ENCODE measurements around the gene ADA.
A peak's percentile ranks its signal among the peaks of the same experiment; 100 is the strongest.

The ADA gene

GRCh38 chr20:44642203-44643153 lies 9.0 kb downstream of the ADA start:
- Histone ChIP-seq H3K27me3 (replicated peaks) (no peaks in the 10 kb centered on the region), H3K4me3 (ENCODE audit: low read depth, low read length) (peak overlapping the region; percentile 26), H3K27ac (peak overlapping the region; percentile 91), H3K36me3 (replicated peaks) (no peaks in the 10 kb centered on the region)
- in situ Hi-C loops (cut with HindIII; ENCODE audit: low pct_ligation_motif_present, low sequenced_read_pairs) = no loop called here
- TF ChIP-seq CTCF (IDR thresholded peaks at IDR 0.05; ENCODE audit: low read depth, low read length, missing control alignments) = peak; percentile 10
- DNase-seq = peak; percentile 86

DNA sequence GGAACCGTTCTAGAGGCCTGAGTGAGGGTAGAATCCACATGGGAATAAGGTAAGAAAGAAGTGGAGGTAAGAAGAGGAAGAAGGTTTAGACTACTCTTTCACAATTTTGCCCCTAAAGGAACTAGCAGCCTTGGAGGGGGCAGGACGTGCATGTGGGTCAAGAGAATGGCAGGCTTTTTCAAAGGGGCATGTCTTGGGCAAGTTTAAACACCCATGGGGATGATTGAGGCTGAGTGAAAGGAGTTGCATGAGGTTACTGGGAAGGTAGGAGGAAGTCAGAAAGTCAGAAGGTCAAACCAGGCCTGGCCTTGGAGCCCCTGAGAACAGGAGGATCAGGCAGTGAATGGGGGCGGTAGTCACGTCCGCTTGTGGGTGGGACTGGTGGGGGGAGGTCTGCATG lies 10.2 kb downstream of the ADA start:
- Histone ChIP-seq H3K4me3 (ENCODE audit: low read depth, low read length) (no peak overlapping the region), H3K36me3 (replicated peaks) (no peaks in the 10 kb centered on the region), H3K27ac (no peak overlapping the region), H3K27me3 (replicated peaks) (no peaks in the 10 kb centered on the region)
- no peak for TF ChIP-seq CTCF (IDR thresholded peaks at IDR 0.05; ENCODE audit: low read depth, low read length, missing control alignments)
- no peak for DNase-seq
- in situ Hi-C loops (cut with HindIII; ENCODE audit: low pct_ligation_motif_present, low sequenced_read_pairs) = no loop called here

DNA sequence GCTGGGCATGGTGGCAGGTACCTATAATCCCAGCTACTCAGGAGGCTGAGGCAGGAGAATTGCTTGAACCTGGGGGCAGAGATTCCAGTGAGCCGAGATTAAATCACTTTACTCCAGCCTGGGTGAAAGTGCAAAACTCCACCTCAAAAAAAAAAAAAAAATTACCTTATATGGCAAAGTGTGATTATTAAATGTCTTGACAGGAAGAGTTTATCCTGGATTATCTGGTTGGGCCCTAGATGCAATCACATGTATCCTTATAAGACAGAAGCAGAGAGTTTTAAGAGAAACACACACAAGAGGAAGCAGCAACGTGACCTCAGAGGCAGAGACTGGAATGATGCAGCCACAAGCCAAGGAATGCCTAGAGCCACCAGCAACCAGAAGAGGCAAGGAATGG lies 11.0 kb downstream of the ADA start:
- no peak for DNase-seq
- no peaks in the 10 kb centered on the region for H3K36me3 ChIP-seq (replicated peaks)
- H3K27ac ChIP-seq = no peak overlapping the region
- in situ Hi-C loops (cut with HindIII; ENCODE audit: low pct_ligation_motif_present, low sequenced_read_pairs) = no loop called here
- H3K27me3 ChIP-seq (replicated peaks) = no peaks in the 10 kb centered on the region
- TF ChIP-seq CTCF (IDR thresholded peaks at IDR 0.05; ENCODE audit: low read depth, low read length, missing control alignments) = no peak
- no peak overlapping the region for H3K4me3 ChIP-seq (ENCODE audit: low read depth, low read length)

- Histone ChIP-seq H3K36me3 (replicated peaks) (peaks cover 4% of the 10 kb centered on the region), H3K27me3 (replicated peaks) (no peaks in the 10 kb centered on the region), H3K27ac (no peak overlapping the region), H3K4me3 (ENCODE audit: low read depth, low read length) (no peak overlapping the region)
- in situ Hi-C loops (cut with HindIII; ENCODE audit: low pct_ligation_motif_present, low sequenced_read_pairs) = no loop called here
- TF ChIP-seq CTCF (IDR thresholded peaks at IDR 0.05; ENCODE audit: low read depth, low read length, missing control alignments) = no peak
- no peak for DNase-seq
Observed at GRCh38 chr20:44637522-44638372, 13.8 kb downstream of the ADA start.

DNA sequence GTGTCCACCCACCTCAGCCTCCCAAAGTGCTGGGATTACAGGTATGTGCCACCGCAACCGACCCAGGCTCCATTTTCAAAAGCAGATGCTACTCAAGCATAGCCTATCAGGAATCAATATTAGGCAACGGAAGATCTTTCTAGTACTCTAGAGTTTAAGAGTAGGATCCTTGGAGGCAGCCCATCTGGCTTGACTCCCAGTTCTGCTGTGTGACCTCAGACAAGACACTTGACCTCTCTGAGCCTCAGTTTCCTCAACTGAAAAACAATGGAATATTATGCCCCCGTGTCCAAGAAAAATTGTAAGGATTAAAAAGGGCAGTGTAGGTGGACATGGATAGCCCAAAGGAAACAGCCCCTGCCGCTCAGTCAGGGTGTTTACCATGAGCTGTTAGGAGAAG lies 14.5 kb downstream of the ADA start:
- Histone ChIP-seq H3K27ac (no peak overlapping the region), H3K36me3 (replicated peaks) (peaks cover 4% of the 10 kb centered on the region), H3K4me3 (ENCODE audit: low read depth, low read length) (no peak overlapping the region), H3K27me3 (replicated peaks) (no peaks in the 10 kb centered on the region)
- in situ Hi-C loops (cut with HindIII; ENCODE audit: low pct_ligation_motif_present, low sequenced_read_pairs) = no loop called here
- no peak for TF ChIP-seq CTCF (IDR thresholded peaks at IDR 0.05; ENCODE audit: low read depth, low read length, missing control alignments)
- DNase-seq = no peak

Data from brain microvascular endothelial cell (primary cell).